Adrenal gland (tissue), 12 donors: Measurements from ENCODE around the gene SUGP1. TPM values are rescaled to one million over a fixed set of nuclear protein-coding genes. Genes with fewer than 3 reads are reported as not detected.

ENCODE experiments used
- DNase-seq, 7 donors: peaks; one replicate each; pipeline ENCODE4 v3.0.0-alpha.2; 2019 to 2020
- H3K27ac ChIP-seq, 5 donors: fragments of 200-600 bp; sonication (generic) in 4 of 5; 1 replicate in 3 of 5; 2 replicates in 2 of 5; pipeline versions ENCODE4 v1.5.1 to v1.8.0; 2016 to 2020; ENCODE audit warnings: mild to moderate bottlenecking in 1 of 5
- H3K27me3 ChIP-seq: fragments of 200-600 bp; 2 replicates; pipeline ENCODE4 v1.8.0; 2021
- H3K36me3 ChIP-seq, 2 donors: fragments of 200-600 bp; replicated peaks in 1 of 2; 1 replicate in 1 of 2; 2 replicates in 1 of 2; pipeline versions ENCODE4 v1.5.1 to v1.8.0; 2018 to 2022
- H3K4me1 ChIP-seq, 2 donors: fragments of 200-600 bp; replicated peaks in 1 of 2; 1 replicate in 1 of 2; 2 replicates in 1 of 2; pipeline versions ENCODE4 v1.5.1 to v1.8.0; 2018 to 2021
- H3K4me3 ChIP-seq, 4 donors: fragments of 200-600 bp; sonication (generic) in 3 of 4; one replicate each; pipeline ENCODE4 v1.5.1; 2016 to 2018
- H3K9me3 ChIP-seq, 3 donors: fragments of 200-600 bp; sonication (generic) in 1 of 3; replicated peaks in 1 of 3; 1 replicate in 2 of 3; 2 replicates in 1 of 3; pipeline versions ENCODE4 v1.5.1 to v1.8.0; 2016 to 2021
- CTCF ChIP-seq, 6 experiments: fragments of 450-650 bp in 4 of 6; fragments of 200-600 bp in 2 of 6; sonication (generic) in 1 of 6; IDR thresholded peaks; 1 replicate in 5 of 6; 2 replicates in 1 of 6; pipeline versions ENCODE4 v1.5.1 to v1.8.0; 2016 to 2021; ENCODE audit warnings: antibody characterized with exemption in 6 of 6, mild to moderate bottlenecking in 2 of 6, moderate library complexity in 1 of 6
- POLR2A ChIP-seq, 2 donors: fragments of 450-650 bp; IDR thresholded peaks; one replicate each; pipeline ENCODE4 v1.6.1; 2017; ENCODE audit warnings: antibody characterized with exemption in 2 of 2, mild to moderate bottlenecking in 2 of 2, moderate library complexity in 1 of 2
- whole genome bisulfite sequencing, 4 donors: extraction: QIAGEN DNeasy Blood & Tissue Kit in 2 of 4; methylation state at CpG; one replicate each; pipeline versions ENCODE4 v1.1.5 to v1.1.7; 2013 to 2017; 5-methylcytosine and 5-hydroxymethylcytosine counted together
- intact Hi-C, 2 donors: fragments of 100-400 bp; cut with DNase I; formaldehyde crosslinking; loops; one replicate each; pipeline versions ENCODE4 v1.14.1 to v1.15.0; 2022 to 2023
- polyA plus RNA-seq, 3 donors: library from polyadenylated mRNA; stranded (reverse); fragments of 200-250 nt in 2 of 3; fragments of 350-450 nt in 1 of 3; fragmentation: Illumina TruSeq in 1 of 3; extraction: RNeasy Lipid Tissue Mini Kit (QIAGEN cat#74804) in 1 of 3; gene quantifications; one replicate each; pipeline ENCODE4 v1.2.3, GENCODE V29; 2013 to 2014
- total RNA-seq, 9 donors: library from RNA; depleted of rRNA in 4 of 9; stranded (reverse); fragments of >200 nt in 4 of 9; fragments of 120-200 nt in 1 of 9; fragmentation: NEBNext Ultra II Directional in 1 of 9; extraction: Animal tissue kit (Norgen Biotek cat#: 25700) in 1 of 9; gene quantifications; one replicate each; pipeline versions ENCODE4 v1.1.0 to v1.2.4, GENCODE V29; 2013 to 2023
- donor health status: healthy with polysubstance abuse.
- donor health status: Bipolar disorder and iron deficiency.
- donor health status: DM: yes; HTN: yes; CAD: no.
- donor health status: DM: no; HTN: no; CAD: no.
- donor health status: DM: no; HTN: no; CAD: no.
- donor health status: DM: yes; HTN: yes; CAD: no.

SUGP1 gene
- total and polyA plus RNA-seq, 12 donors, result 25.5 to 130 (median 60.5) TPM

DNA sequence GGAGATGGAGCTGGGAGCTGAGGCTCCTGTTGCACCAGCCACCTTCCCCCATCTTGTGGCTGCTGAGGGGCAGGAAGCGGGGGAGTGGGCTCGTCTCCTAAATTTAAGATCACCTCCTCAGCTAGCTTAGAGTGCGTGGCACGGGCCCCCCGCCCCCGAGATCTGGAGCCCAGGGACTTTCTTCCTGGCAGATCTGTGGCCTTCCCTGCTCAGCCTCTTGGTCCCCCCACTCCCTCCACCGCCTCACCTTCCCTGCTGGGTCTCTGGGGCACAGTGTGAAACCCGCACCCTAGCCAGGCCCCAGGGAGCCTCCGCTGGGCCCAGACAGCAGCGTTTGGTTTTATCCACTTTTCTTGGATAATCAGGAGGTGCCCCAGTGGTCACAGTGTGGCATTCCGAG lies 36.2 kb upstream of the SUGP1 start:
- TF ChIP-seq POLR2A (IDR thresholded peaks at IDR 0.05), result no peak
- TF ChIP-seq CTCF (IDR thresholded peaks at IDR 0.05), result no peak
- peaks cover 0 to 60% of the 10 kb centered on the region in 2 donors for H3K36me3 ChIP-seq
- intact Hi-C loops, result no loop called here

GRCh38 chr19:19355606-19356139 lies 35.4 kb upstream of the SUGP1 start:
- no peak overlapping the region for H3K4me3 ChIP-seq
- TF ChIP-seq POLR2A (IDR thresholded peaks at IDR 0.05) (no peak), CTCF (IDR thresholded peaks at IDR 0.05) (no peak)
- H3K4me1 ChIP-seq, result no peaks in the 10 kb centered on the region
- WGBS, 4 donors, result 84 to 94% (median 90%) methylated on average over 9 to 18 of the region's 18 CpGs
- no peak overlapping the region for H3K27ac ChIP-seq
- H3K27me3 ChIP-seq, result no peaks in the 10 kb centered on the region
- intact Hi-C loops, result no loop called here
- DNase-seq, result no peak
- H3K9me3 ChIP-seq, result no peaks in the 10 kb centered on the region
- H3K36me3 ChIP-seq, result peaks cover 0 to 68% of the 10 kb centered on the region in 2 donors

More for the DNA sequence above, 36.2 kb upstream of the SUGP1 start:
- Histone ChIP-seq H3K27me3 (no peaks in the 10 kb centered on the region), H3K4me3 (no peak overlapping the region), H3K9me3 (no peaks in the 10 kb centered on the region), H3K4me1 (no peaks in the 10 kb centered on the region), H3K27ac (no peak overlapping the region)
- DNase-seq, result no peak
- 83 to 95% (median 93%) methylated on average over 1 to 11 of the region's 11 CpGs for WGBS, 4 donors

DNA sequence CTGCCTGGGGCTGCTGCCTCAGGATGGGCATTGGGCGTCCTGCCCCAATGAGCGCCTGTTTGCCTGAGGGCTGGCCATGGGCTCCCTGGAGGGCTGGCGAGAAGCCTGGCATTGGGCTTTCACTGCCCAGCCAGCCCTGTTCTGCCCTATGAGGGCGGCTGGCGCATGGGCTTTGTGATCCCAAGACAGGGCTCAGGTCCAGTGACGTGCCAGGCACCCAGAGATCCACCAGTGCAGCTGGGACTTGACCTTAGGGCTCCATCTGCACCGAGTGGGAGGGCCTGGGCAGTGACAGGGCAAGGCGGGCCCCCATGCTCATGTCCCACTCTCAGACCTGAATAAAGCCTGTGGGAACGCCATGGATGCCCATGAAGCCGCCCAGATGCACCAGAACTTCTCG lies 34.6 kb upstream of the SUGP1 start:
- peaks cover 0 to 73% of the 10 kb centered on the region in 2 donors for H3K36me3 ChIP-seq
- TF ChIP-seq POLR2A (IDR thresholded peaks at IDR 0.05) (no peak), CTCF (IDR thresholded peaks at IDR 0.05) (no peak)
- no peaks in the 10 kb centered on the region for H3K4me1 ChIP-seq
- no peak for DNase-seq
- no peak overlapping the region for H3K4me3 ChIP-seq
- WGBS, 4 donors, result 86 to 94% (median 93%) methylated on average over 3 to 11 of the region's 11 CpGs
- no peaks in the 10 kb centered on the region for H3K27me3 ChIP-seq
- intact Hi-C loops, result no loop called here
- no peaks in the 10 kb centered on the region for H3K9me3 ChIP-seq
- H3K27ac ChIP-seq, result no peak overlapping the region

- Histone ChIP-seq H3K36me3 (peaks cover 0 to 83% of the 10 kb centered on the region in 2 donors), H3K27ac (no peak overlapping the region), H3K27me3 (no peaks in the 10 kb centered on the region), H3K4me3 (no peak overlapping the region), H3K9me3 (no peaks in the 10 kb centered on the region), H3K4me1 (no peaks in the 10 kb centered on the region)
- DNase-seq, result no peak
- WGBS, 4 donors, result 90 to 100% (median 97%) methylated on average over 2 to 5 of the region's 5 CpGs
- TF ChIP-seq CTCF (IDR thresholded peaks at IDR 0.05) (no peak), POLR2A (IDR thresholded peaks at IDR 0.05) (no peak)
- intact Hi-C loops, result no loop called here
Observed at GRCh38 chr19:19354007-19354406, 33.7 kb upstream of the SUGP1 start.
